GM12891 (cell line): ENCODE measurements around the gene DDX31.

ENCODE experiments used
- PAX5 ChIP-seq: IDR thresholded peaks from 2 replicates; pipeline ENCODE4 v1.6.1; 2011; ENCODE audit warnings: low read length, moderate library complexity, mild to moderate bottlenecking; ENCODE audit not compliant: insufficient read depth, severe bottlenecking
- POLR2A ChIP-seq: IDR thresholded peaks from 2 replicates; pipeline ENCODE4 v1.6.1; 2011; ENCODE audit warnings: low read depth, low read length, control low read depth
- POLR2AphosphoS5 ChIP-seq: IDR thresholded peaks from 2 replicates; pipeline ENCODE4 v1.6.1; 2011; ENCODE audit warnings: low read depth, low read length, control low read depth
- POU2F2 ChIP-seq: IDR thresholded peaks from 2 replicates; pipeline ENCODE4 v1.6.1; 2011; ENCODE audit warnings: low read depth, mild to moderate bottlenecking, control low read depth, low read length, moderate library complexity
- TAF1 ChIP-seq: IDR thresholded peaks from 2 replicates; pipeline ENCODE4 v1.6.1; 2011; ENCODE audit warnings: low read depth, low read length, control low read depth

GRCh38 chr9:132671620-132672412 is 2.0 kb upstream of the DDX31 start:
- no peak for TF ChIP-seq POLR2AphosphoS5
- no peak for TF ChIP-seq POLR2A
- no peak for TF ChIP-seq TAF1
- TF ChIP-seq POU2F2, result no peak
- TF ChIP-seq PAX5, result no peak
